22Rv1 (cell line): ENCODE results near the gene SETBP1.

Source experiments
- H3K27ac ChIP-seq: fragments of 450-650 bp; 2 replicates; pipeline ENCODE4 v1.5.1; 2017
- CTCF ChIP-seq: fragments of 450-650 bp; IDR thresholded peaks from 2 replicates; pipeline ENCODE4 v1.5.1; 2017; ENCODE audit warnings: mild to moderate bottlenecking
- ZFX ChIP-seq: fragments of 450-650 bp; IDR thresholded peaks from 2 replicates; pipeline ENCODE4 v1.6.1; 2017; ENCODE audit warnings: antibody characterized with exemption, borderline replicate concordance

The SETBP1 gene

GRCh38 chr18:44955825-44956224 is 275.1 kb downstream of the SETBP1 start:
- TF ChIP-seq CTCF: no peak
- no peak for TF ChIP-seq ZFX
- no peak overlapping the region for H3K27ac ChIP-seq

- H3K27ac ChIP-seq: no peak overlapping the region
- TF ChIP-seq ZFX: no peak
- TF ChIP-seq CTCF: no peak
Observed at GRCh38 chr18:44957025-44957424, 276.3 kb downstream of the SETBP1 start.

GRCh38 chr18:44957461-44957860 is 276.8 kb downstream of the SETBP1 start:
- H3K27ac ChIP-seq: no peak overlapping the region
- TF ChIP-seq CTCF: no peak
- TF ChIP-seq ZFX: no peak

- H3K27ac ChIP-seq: no peak overlapping the region
- TF ChIP-seq CTCF (no peak), ZFX (no peak)
Observed at GRCh38 chr18:44958040-44958439, 277.4 kb downstream of the SETBP1 start.

- TF ChIP-seq CTCF: no peak
- TF ChIP-seq ZFX: no peak
- no peak overlapping the region for H3K27ac ChIP-seq
Observed at GRCh38 chr18:44958455-44958854, 277.8 kb downstream of the SETBP1 start.

GRCh38 chr18:44959013-44959412 is 278.3 kb downstream of the SETBP1 start:
- no peak for TF ChIP-seq CTCF
- no peak for TF ChIP-seq ZFX
- H3K27ac ChIP-seq: no peak overlapping the region

GRCh38 chr18:44960580-44960979 is 279.9 kb downstream of the SETBP1 start:
- TF ChIP-seq ZFX (no peak), CTCF (no peak)
- H3K27ac ChIP-seq: no peak overlapping the region
